Measurements from ENCODE around the gene DDX1. TPM values are rescaled to one million over a fixed set of nuclear protein-coding genes. Genes with fewer than 3 reads are reported as not detected.

The DDX1 gene
- total RNA-seq, 1 donor from 2014 or later = 77.0 TPM

GRCh38 chr2:15563227-15564100 is 28.2 kb upstream of the DDX1 start:
- H3K4me3 ChIP-seq (ENCODE audit: low read depth, low read length) = no peak overlapping the region
- TF ChIP-seq, protein P1, sequence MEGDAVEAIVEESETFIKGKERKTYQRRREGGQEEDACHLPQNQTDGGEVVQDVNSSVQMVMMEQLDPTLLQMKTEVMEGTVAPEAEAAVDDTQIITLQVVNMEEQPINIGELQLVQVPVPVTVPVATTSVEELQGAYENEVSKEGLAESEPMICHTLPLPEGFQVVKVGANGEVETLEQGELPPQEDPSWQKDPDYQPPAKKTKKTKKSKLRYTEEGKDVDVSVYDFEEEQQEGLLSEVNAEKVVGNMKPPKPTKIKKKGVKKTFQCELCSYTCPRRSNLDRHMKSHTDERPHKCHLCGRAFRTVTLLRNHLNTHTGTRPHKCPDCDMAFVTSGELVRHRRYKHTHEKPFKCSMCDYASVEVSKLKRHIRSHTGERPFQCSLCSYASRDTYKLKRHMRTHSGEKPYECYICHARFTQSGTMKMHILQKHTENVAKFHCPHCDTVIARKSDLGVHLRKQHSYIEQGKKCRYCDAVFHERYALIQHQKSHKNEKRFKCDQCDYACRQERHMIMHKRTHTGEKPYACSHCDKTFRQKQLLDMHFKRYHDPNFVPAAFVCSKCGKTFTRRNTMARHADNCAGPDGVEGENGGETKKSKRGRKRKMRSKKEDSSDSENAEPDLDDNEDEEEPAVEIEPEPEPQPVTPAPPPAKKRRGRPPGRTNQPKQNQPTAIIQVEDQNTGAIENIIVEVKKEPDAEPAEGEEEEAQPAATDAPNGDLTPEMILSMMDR (conservative IDR thresholded peaks at IDR 0.05; ENCODE audit: low read depth, low read length) = no peak
- DNase-seq (ENCODE audit: low read depth) = no peak

DNA sequence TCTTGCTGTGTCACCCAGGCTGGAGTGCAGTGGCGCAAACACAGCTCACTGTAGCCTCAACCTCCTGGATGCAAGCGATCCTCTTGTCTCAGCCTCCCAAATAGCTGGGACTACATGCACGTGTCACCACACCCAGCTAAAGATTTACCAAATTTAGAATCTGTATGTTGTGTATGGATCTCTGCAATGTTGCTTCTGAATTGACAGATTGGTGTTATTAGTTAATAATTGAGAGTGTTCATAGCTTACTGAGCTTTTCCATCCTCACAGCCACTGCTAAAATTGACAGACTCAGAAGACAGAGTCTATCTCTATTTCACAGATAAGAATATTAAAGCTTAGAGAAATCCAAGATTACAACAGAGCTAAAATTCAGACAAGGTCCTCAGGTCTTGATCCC is 26.3 kb upstream of the DDX1 start:
- DNase-seq (ENCODE audit: low read depth) = no peak
- TF ChIP-seq, protein P1 (conservative IDR thresholded peaks at IDR 0.05; ENCODE audit: low read depth, low read length) = no peak
- no peak overlapping the region for H3K4me3 ChIP-seq (ENCODE audit: low read depth, low read length)

GRCh38 chr2:15565994-15566671 is 25.5 kb upstream of the DDX1 start:
- no peak for DNase-seq (ENCODE audit: low read depth)
- TF ChIP-seq, protein P1 (conservative IDR thresholded peaks at IDR 0.05; ENCODE audit: low read depth, low read length) = no peak
- H3K4me3 ChIP-seq (ENCODE audit: low read depth, low read length) = no peak overlapping the region

DNA sequence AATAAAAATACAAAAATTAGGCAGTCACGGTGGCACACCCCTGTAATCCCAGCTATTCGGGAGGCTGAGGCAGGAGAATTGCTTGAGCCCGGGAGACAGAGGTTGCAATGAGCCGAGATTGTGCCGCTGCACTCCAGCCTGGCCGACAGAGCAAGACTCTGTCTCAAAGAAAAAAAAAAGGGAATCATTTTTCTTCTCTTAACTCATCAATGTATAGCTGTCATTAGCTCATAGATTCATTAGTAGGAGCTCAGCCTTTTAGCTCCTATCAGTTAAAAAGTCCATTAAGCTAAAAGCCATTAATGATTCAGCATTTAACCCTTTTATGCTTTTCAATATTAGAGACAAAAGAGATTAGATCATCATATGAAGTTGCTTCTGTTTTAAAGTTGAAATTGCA is 24.8 kb upstream of the DDX1 start:
- DNase-seq (ENCODE audit: low read depth) = no peak
- no peak overlapping the region for H3K4me3 ChIP-seq (ENCODE audit: low read depth, low read length)
- TF ChIP-seq, protein P1 (conservative IDR thresholded peaks at IDR 0.05; ENCODE audit: low read depth, low read length) = no peak

- no peak for DNase-seq (ENCODE audit: low read depth)
- TF ChIP-seq, protein P1 (conservative IDR thresholded peaks at IDR 0.05; ENCODE audit: low read depth, low read length) = no peak
- H3K4me3 ChIP-seq (ENCODE audit: low read depth, low read length) = no peak overlapping the region
Measured at GRCh38 chr2:15568874-15569273, 22.8 kb upstream of the DDX1 start.

GRCh38 chr2:15570104-15570503 is 21.6 kb upstream of the DDX1 start:
- TF ChIP-seq, protein P1 (conservative IDR thresholded peaks at IDR 0.05; ENCODE audit: low read depth, low read length) = no peak

More at GRCh38 chr2:15570104-15570503, 21.6 kb upstream of the DDX1 start:
- H3K4me3 ChIP-seq (ENCODE audit: low read depth, low read length) = no peak overlapping the region
- DNase-seq (ENCODE audit: low read depth) = no peak

Data from epithelial cell of proximal tubule (primary cell).